K562 (cell line): ENCODE measurements around the gene CPLX1. TPM values are rescaled to one million over a fixed set of nuclear protein-coding genes. Genes with fewer than 3 reads are reported as not detected.

Experiments used
- ATAC-seq: fragments of 200-7000 bp; cut with Tn5 transposase; 3 replicates; pipeline ENCODE4 v1.9.1; 2020; ENCODE audit warnings: moderate library complexity
- BruUV-seq: library from RNA; stranded (reverse); fragments of 400-500 nt; replicated peaks from 2 replicates; lab custom pipeline; 2021; lab: Mats Ljungman, UMichigan
- CTCF ChIA-PET: fragments of 300-600 bp; formaldehyde crosslinking; extraction: SDS; loops from one replicate; lab custom pipeline; 2021; ENCODE audit warnings: low intra/inter-chr PET ratio; lab: Yijun Ruan, JAX
- POLR2A ChIA-PET: fragments of 300-600, 350-650 bp; sonication (Branson Sonifier 250); formaldehyde crosslinking; extraction: SDS; loops from one replicate; lab custom pipeline; 2021; ENCODE audit warnings: antibody characterized with exemption, inconsistent platforms; lab: Yijun Ruan, JAX
- DNase-seq, 4 experiments: peaks; one replicate each; pipeline versions ENCODE4 v3.0.0 to v3.0.0-alpha.2; 2011 to 2018; ENCODE audit warnings: low spot score in 3 of 4, mixed read lengths in 3 of 4; ENCODE audit errors: extremely low read depth in 1 of 4
- FAIRE-seq: peaks from 2 replicates; lab custom pipeline; 2011; peaks lifted over from hg19 to GRCh38; lab: Jason Lieb, UNC
- H2AFZ ChIP-seq: 2 replicates; pipeline ENCODE4 v1.6.0; 2011; ENCODE audit warnings: low read depth, low read length, control low read depth, inconsistent platforms
- H3K27ac ChIP-seq: fragments of 200-600 bp; 3 replicates; pipeline ENCODE4 v1.8.0; 2011; ENCODE audit warnings: low read depth, mild to moderate bottlenecking, control low read depth, inconsistent platforms, low read length, moderate library complexity, mixed read lengths; ENCODE audit errors: extremely low read depth
- H3K27me3 ChIP-seq, 2 experiments: fragments of 300-600 bp in 1 of 2; 2 replicates in 1 of 2; 3 replicates in 1 of 2; pipeline versions ENCODE4 v1.6.0 to v1.8.0; 2011; ENCODE audit warnings: inconsistent platforms in 2 of 2, low read length in 2 of 2, mild to moderate bottlenecking in 1 of 2, mixed read lengths in 1 of 2, moderate library complexity in 1 of 2; ENCODE audit not compliant: control insufficient read depth in 2 of 2, insufficient read depth in 2 of 2
- H3K36me3 ChIP-seq: fragments of 300-600 bp; 3 replicates; pipeline ENCODE4 v1.8.0; 2011; ENCODE audit warnings: mild to moderate bottlenecking, low read length, inconsistent platforms; ENCODE audit not compliant: control insufficient read depth, insufficient read depth
- H3K4me1 ChIP-seq, 2 experiments: fragments of 200-600 bp in 1 of 2; replicated peaks in 1 of 2; 2 replicates in 1 of 2; 3 replicates in 1 of 2; pipeline versions ENCODE4 v1.5.1 to v1.8.0; 2011; ENCODE audit warnings: inconsistent platforms in 2 of 2, low read length in 2 of 2, mild to moderate bottlenecking in 1 of 2, mixed read lengths in 1 of 2, moderate library complexity in 1 of 2; ENCODE audit not compliant: control insufficient read depth in 2 of 2, insufficient read depth in 2 of 2
- H3K4me2 ChIP-seq: 2 replicates; pipeline ENCODE4 v1.6.1; 2011; ENCODE audit warnings: low read length, control low read depth, inconsistent platforms, mixed read lengths; ENCODE audit not compliant: insufficient read depth
- H3K4me3 ChIP-seq: fragments of 200-600 bp; sonication (generic), shearing (Covaris generic); 2 replicates; pipeline ENCODE4 v1.5.1; 2016; ENCODE audit warnings: control low read depth, inconsistent platforms
- H3K79me2 ChIP-seq: fragments of 200-600 bp; 3 replicates; pipeline ENCODE4 v1.8.0; 2011; ENCODE audit warnings: low read length, inconsistent platforms; ENCODE audit not compliant: control insufficient read depth, insufficient read depth
- H3K9ac ChIP-seq, 2 experiments: 2 replicates each; pipeline versions ENCODE4 v1.6.0 to v1.6.1; 2011; ENCODE audit warnings: low read depth in 2 of 2, low read length in 2 of 2, control low read depth in 1 of 2, inconsistent platforms in 1 of 2, mild to moderate bottlenecking in 1 of 2, mixed read lengths in 1 of 2; ENCODE audit not compliant: insufficient read depth in 1 of 2
- H3K9me1 ChIP-seq: one replicate; pipeline ENCODE4 v1.6.0; 2011; ENCODE audit warnings: inconsistent platforms, mild to moderate bottlenecking, low read length, moderate library complexity; ENCODE audit not compliant: control insufficient read depth, insufficient read depth
- H3K9me3 ChIP-seq: replicated peaks from 2 replicates; pipeline ENCODE4 v1.5.1; 2011; ENCODE audit warnings: low read depth, low read length, inconsistent platforms; ENCODE audit not compliant: control insufficient read depth, insufficient read depth
- H4K20me1 ChIP-seq: replicated peaks from 2 replicates; pipeline ENCODE4 v1.6.1; 2011; ENCODE audit warnings: low read length, inconsistent platforms, mixed read lengths; ENCODE audit not compliant: control insufficient read depth, insufficient read depth
- ZNF717 ChIP-seq: fragments of 250-450 bp; sonication (Bioruptor Pico); IDR thresholded peaks from 2 replicates; pipeline ENCODE4 v1.5.0; 2021
- WGBS: fragments of 100-300 bp; shearing (Covaris generic); methylation state at CpG from one replicate; pipeline ENCODE4 v1.1.6; 2016; ENCODE audit warnings: low coverage, mixed read lengths; ENCODE audit not compliant: insufficient coverage; ENCODE audit errors: missing lambda C conversion rate; 5-methylcytosine and 5-hydroxymethylcytosine counted together
- in situ Hi-C: fragments of 300-500 bp; cut with MboI; formaldehyde crosslinking; loops from 4 replicates; pipeline ENCODE4 v1.15.0; 2018; ENCODE audit warnings: inconsistent platforms, mixed read lengths
- intact Hi-C: fragments of 100-400 bp; cut with micrococcal nuclease; formaldehyde crosslinking; loops from 2 replicates; pipeline ENCODE4 v1.14.2; 2022
- polyA plus RNA-seq, 8 experiments: library from polyadenylated mRNA; depleted of rRNA in 4 of 8; stranded (reverse) in 5 of 8; unstranded in 3 of 8; fragments of >200 nt; fragmentation: Nextera tagmentation in 2 of 8; fragmentation: Illumina TruSeq in 1 of 8; extraction: Ambion mirVana in 2 of 8; extraction: Trizol in 1 of 8; gene quantifications; 2 replicates each; pipeline versions ENCODE4 v1.2.1 to v1.2.3, GENCODE V29; 2011 to 2014; ENCODE audit warnings: inconsistent platforms in 1 of 8, missing spikeins in 1 of 8
- total RNA-seq, 7 experiments: library from RNA; depleted of rRNA in 6 of 7; stranded (reverse); fragments of >200 nt in 6 of 7; fragmentation: Illumina TruSeq in 2 of 7; extraction: Trizol in 2 of 7; gene quantifications; 2 replicates each; pipeline versions ENCODE4 v1.2.1 to v1.2.3, GENCODE V29; 2011 to 2021; ENCODE audit warnings: low replicate concordance in 1 of 7
- TF ChIP-seq, protein P1 (sequence below), 2 experiments: fragments of 450-650 bp; formaldehyde crosslinking in 1 of 2; IDR thresholded peaks; 2 replicates each; pipeline versions ENCODE4 v1.4.0 to v1.6.1; 2014 to 2020; ENCODE audit warnings: mild to moderate bottlenecking in 2 of 2, borderline replicate concordance in 1 of 2, low read depth in 1 of 2

CPLX1 gene
- total and polyA plus RNA-seq, 9 of the 15 experiments (the other 6 are each of a cell fraction or from before 2014, with no cell fraction given), result 0.03 to 3.3 (median 0.17) TPM; not detected in 2

DNA sequence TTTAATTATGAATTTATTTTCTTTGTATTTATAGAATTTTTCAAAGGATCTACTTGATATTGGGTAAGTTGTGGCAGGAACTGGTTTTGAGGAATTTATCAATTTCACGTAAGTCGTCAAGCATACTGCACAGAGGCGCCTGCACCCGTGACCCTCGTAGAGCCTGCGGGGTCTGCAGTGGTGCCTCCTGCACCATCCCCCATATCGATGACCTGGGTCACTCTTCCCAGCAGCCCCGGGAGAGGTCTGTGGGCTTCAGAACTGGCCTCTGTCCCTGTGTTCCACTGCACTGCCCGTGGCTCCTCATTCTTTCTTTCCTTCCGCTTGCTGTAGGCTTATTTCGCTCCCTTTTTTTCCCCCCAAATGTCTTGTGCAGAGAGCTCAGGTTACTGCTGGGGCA lies 31.5 kb upstream of the CPLX1 start:
- H3K4me3 ChIP-seq, result no peak overlapping the region
- H3K4me2 ChIP-seq, result no peak overlapping the region
- FAIRE-seq (no peak), ATAC-seq (no peak), DNase-seq (no peak)
- H3K9ac ChIP-seq, result no peak overlapping the region
- no TSS peak for BruUV-seq
- no peak for TF ChIP-seq ZNF717 (CRISPR knock-in tag)
- TF ChIP-seq, protein P1, sequence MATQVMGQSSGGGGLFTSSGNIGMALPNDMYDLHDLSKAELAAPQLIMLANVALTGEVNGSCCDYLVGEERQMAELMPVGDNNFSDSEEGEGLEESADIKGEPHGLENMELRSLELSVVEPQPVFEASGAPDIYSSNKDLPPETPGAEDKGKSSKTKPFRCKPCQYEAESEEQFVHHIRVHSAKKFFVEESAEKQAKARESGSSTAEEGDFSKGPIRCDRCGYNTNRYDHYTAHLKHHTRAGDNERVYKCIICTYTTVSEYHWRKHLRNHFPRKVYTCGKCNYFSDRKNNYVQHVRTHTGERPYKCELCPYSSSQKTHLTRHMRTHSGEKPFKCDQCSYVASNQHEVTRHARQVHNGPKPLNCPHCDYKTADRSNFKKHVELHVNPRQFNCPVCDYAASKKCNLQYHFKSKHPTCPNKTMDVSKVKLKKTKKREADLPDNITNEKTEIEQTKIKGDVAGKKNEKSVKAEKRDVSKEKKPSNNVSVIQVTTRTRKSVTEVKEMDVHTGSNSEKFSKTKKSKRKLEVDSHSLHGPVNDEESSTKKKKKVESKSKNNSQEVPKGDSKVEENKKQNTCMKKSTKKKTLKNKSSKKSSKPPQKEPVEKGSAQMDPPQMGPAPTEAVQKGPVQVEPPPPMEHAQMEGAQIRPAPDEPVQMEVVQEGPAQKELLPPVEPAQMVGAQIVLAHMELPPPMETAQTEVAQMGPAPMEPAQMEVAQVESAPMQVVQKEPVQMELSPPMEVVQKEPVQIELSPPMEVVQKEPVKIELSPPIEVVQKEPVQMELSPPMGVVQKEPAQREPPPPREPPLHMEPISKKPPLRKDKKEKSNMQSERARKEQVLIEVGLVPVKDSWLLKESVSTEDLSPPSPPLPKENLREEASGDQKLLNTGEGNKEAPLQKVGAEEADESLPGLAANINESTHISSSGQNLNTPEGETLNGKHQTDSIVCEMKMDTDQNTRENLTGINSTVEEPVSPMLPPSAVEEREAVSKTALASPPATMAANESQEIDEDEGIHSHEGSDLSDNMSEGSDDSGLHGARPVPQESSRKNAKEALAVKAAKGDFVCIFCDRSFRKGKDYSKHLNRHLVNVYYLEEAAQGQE (IDR thresholded peaks at IDR 0.05; ENCODE audit: borderline replicate concordance), result no peak
- TF ChIP-seq, protein P1 (CRISPR knock-in tag; IDR thresholded peaks at IDR 0.05; ENCODE audit: low read depth), result no peak
- intact Hi-C loops, result no loop called here
- ChIA-PET POLR2A (interaction anchor here (0.6 to 1.5 kb wide), 3 partner anchors 21 to 43 kb away, joined by 3 to 5 read pairs (median 4); no protein-coding TSS in a partner anchor), CTCF (no interaction called here)
- H3K4me1 ChIP-seq, result no peaks in the 10 kb centered on the region; a peak in 1 of 5 replicates
- H3K36me3 ChIP-seq, result peaks cover 70% of the 10 kb centered on the region; the same call in 2 of the 3 replicates
- H4K20me1 ChIP-seq, result no peaks in the 10 kb centered on the region
- H3K27ac ChIP-seq, result no peak overlapping the region
- H3K27me3 ChIP-seq, result no peaks in the 10 kb centered on the region
- no peak overlapping the region for H2AFZ ChIP-seq
- 94% methylated on average over 11 of the region's 11 CpGs for whole genome bisulfite sequencing
- H3K9me3 ChIP-seq, result no peaks in the 10 kb centered on the region
- no peaks in the 10 kb centered on the region for H3K9me1 ChIP-seq
- no peaks in the 10 kb centered on the region for H3K79me2 ChIP-seq
- in situ Hi-C loops, result no loop called here
